HepG2 (cell line): ENCODE results near the gene DNASE2B. TPM values are rescaled to one million over a fixed set of nuclear protein-coding genes. Genes with fewer than 3 reads are reported as not detected.

ENCODE experiments used
- ATAC-seq: fragments of 200-7000 bp; cut with Tn5 transposase; 3 replicates; pipeline ENCODE4 v1.9.1; 2020; ENCODE audit warnings: mild to moderate bottlenecking, moderate library complexity
- BruUV-seq: library from RNA; stranded (reverse); fragments of 400-500 nt; replicated peaks from 2 replicates; lab custom pipeline; 2021; lab: Mats Ljungman, UMichigan
- CTCF ChIA-PET: fragments of 300-600 bp; formaldehyde crosslinking; extraction: SDS; loops from one replicate; lab custom pipeline; 2021; ENCODE audit warnings: low total read pairs, inconsistent platforms, low intra/inter-chr PET ratio; lab: Yijun Ruan, JAX
- POLR2A ChIA-PET: fragments of 350-600 bp; sonication (Branson Sonifier 250); formaldehyde crosslinking; loops from one replicate; lab custom pipeline; 2020; ENCODE audit warnings: antibody characterized with exemption, inconsistent platforms; lab: Yijun Ruan, JAX
- DNase-seq: peaks from one replicate; pipeline ENCODE4 v3.0.0-alpha.2; 2015; ENCODE audit warnings: low spot score
- FAIRE-seq: peaks from 3 replicates; lab custom pipeline; 2011; peaks lifted over from hg19 to GRCh38; lab: Jason Lieb, UNC
- H2AFZ ChIP-seq: one replicate; pipeline ENCODE4 v1.6.1; 2011; ENCODE audit warnings: low read length, inconsistent platforms
- H3K27ac ChIP-seq: fragments of 300-600 bp; 3 replicates; pipeline ENCODE4 v1.8.0; 2011; ENCODE audit warnings: mixed run types, mild to moderate bottlenecking, mixed read lengths, low read length, inconsistent platforms; ENCODE audit not compliant: insufficient read depth; ENCODE audit errors: extremely low read length
- H3K27me3 ChIP-seq, 2 experiments: fragments of 200-600 bp in 1 of 2; 2 replicates in 1 of 2; 3 replicates in 1 of 2; pipeline versions ENCODE4 v1.6.0 to v1.8.0; 2011; ENCODE audit warnings: low read length in 2 of 2, mild to moderate bottlenecking in 2 of 2, moderate library complexity in 2 of 2, inconsistent platforms in 1 of 2; ENCODE audit not compliant: insufficient read depth in 2 of 2, control insufficient read depth in 1 of 2
- H3K36me3 ChIP-seq, 2 experiments: fragments of 200-600 bp in 1 of 2; replicated peaks in 1 of 2; 2 replicates in 1 of 2; 3 replicates in 1 of 2; pipeline versions ENCODE4 v1.5.1 to v1.8.0; 2011; ENCODE audit warnings: low read length in 2 of 2, inconsistent platforms in 1 of 2; ENCODE audit not compliant: insufficient read depth in 2 of 2, control insufficient read depth in 1 of 2
- H3K4me1 ChIP-seq: 2 replicates; pipeline ENCODE4 v1.5.1; 2012; ENCODE audit warnings: low read length, inconsistent platforms; ENCODE audit not compliant: insufficient read depth
- H3K4me2 ChIP-seq: 2 replicates; pipeline ENCODE4 v1.6.0; 2011; ENCODE audit warnings: low read depth, low read length, inconsistent platforms
- H3K4me3 ChIP-seq, 3 experiments: fragments of 200-600 bp in 1 of 3; sonication (generic), shearing (Covaris generic) in 1 of 3; replicated peaks in 1 of 3; 2 replicates each; pipeline ENCODE4 v1.5.1; 2011 to 2016; ENCODE audit warnings: low read length in 3 of 3, inconsistent platforms in 2 of 3, low read depth in 2 of 3, mild to moderate bottlenecking in 2 of 3, control low read depth in 1 of 3, mixed read lengths in 1 of 3; ENCODE audit not compliant: insufficient read depth in 1 of 3
- H3K79me2 ChIP-seq: one replicate; pipeline ENCODE4 v1.6.1; 2011; ENCODE audit warnings: low read length, inconsistent platforms; ENCODE audit not compliant: insufficient read depth
- H3K9ac ChIP-seq: 2 replicates; pipeline ENCODE4 v1.6.0; 2011; ENCODE audit warnings: mild to moderate bottlenecking, low read depth, low read length, inconsistent platforms; ENCODE audit not compliant: insufficient read depth
- H3K9me3 ChIP-seq: 2 replicates; pipeline ENCODE4 v1.5.1; 2012; ENCODE audit warnings: mild to moderate bottlenecking, low read length
- H4K20me1 ChIP-seq: 2 replicates; pipeline ENCODE4 v1.6.0; 2011; ENCODE audit warnings: inconsistent platforms, mild to moderate bottlenecking, low read length, moderate library complexity; ENCODE audit not compliant: insufficient read depth
- HNF4G ChIP-seq, 2 experiments: sonication (generic) in 1 of 2; formaldehyde crosslinking in 1 of 2; IDR thresholded peaks; 2 replicates each; pipeline versions ENCODE4 v1.4.0 to v1.6.1; 2011 to 2020; ENCODE audit warnings: borderline replicate concordance in 2 of 2, low read depth in 2 of 2, mild to moderate bottlenecking in 2 of 2, low read length in 1 of 2, missing genetic modification reagents in 1 of 2, moderate library complexity in 1 of 2
- MYC ChIP-seq: sonication (generic); formaldehyde crosslinking; IDR thresholded peaks from 2 replicates; pipeline ENCODE4 v1.9.0; 2021; ENCODE audit warnings: missing genetic modification reagents, borderline replicate concordance
- NFKBIZ ChIP-seq: IDR thresholded peaks from 2 replicates; pipeline ENCODE4 v1.6.1; 2018; ENCODE audit warnings: missing genetic modification reagents, missing compliant biosample characterization
- SP5 ChIP-seq: IDR thresholded peaks from 2 replicates; pipeline ENCODE4 v1.6.1; 2016; ENCODE audit warnings: low read depth, borderline replicate concordance
- SYNCRIP ChIP-seq: fragments of 200-400 bp; formaldehyde crosslinking; IDR thresholded peaks from 2 replicates; pipeline ENCODE4 v1.6.1; 2018; ENCODE audit warnings: mild to moderate bottlenecking, low read depth, low read length; ENCODE audit not compliant: insufficient read depth
- WGBS: methylation state at CpG from one replicate; pipeline ENCODE4 v1.1.6; 2017; ENCODE audit warnings: low lambda C conversion rate; 5-methylcytosine and 5-hydroxymethylcytosine counted together
- in situ Hi-C: cut with HindIII; loops from 2 replicates; pipeline ENCODE4 v1.10.0; 2017; ENCODE audit warnings: low pct_unique_long_range_greater_than_20kb; ENCODE audit not compliant: extremely low pct_ligation_motif_present
- intact Hi-C: fragments of 100-400 bp; cut with micrococcal nuclease; formaldehyde crosslinking; loops from one replicate; pipeline ENCODE4 v1.10.0; 2022; ENCODE audit not compliant: unreplicated experiment
- polyA plus RNA-seq, 8 experiments: library from polyadenylated mRNA; depleted of rRNA in 3 of 8; stranded (reverse) in 7 of 8; unstranded in 1 of 8; fragments of >200 nt; fragmentation: Illumina TruSeq in 4 of 8; extraction: Trizol in 4 of 8; gene quantifications; 2 replicates each; pipeline versions ENCODE4 v1.2.1 to v1.2.3, GENCODE V29; 2011 to 2016; ENCODE audit warnings: low read depth in 4 of 8, missing spikeins in 1 of 8, mixed read lengths in 1 of 8; ENCODE audit not compliant: insufficient read depth in 1 of 8
- total RNA-seq, 5 experiments: library from RNA; depleted of rRNA; stranded (reverse); fragments of >200 nt; fragmentation: Illumina TruSeq; extraction: Trizol; gene quantifications; 2 replicates each; pipeline ENCODE4 v1.2.3, GENCODE V29; 2016; ENCODE audit warnings: low read depth in 1 of 5
- TF ChIP-seq, protein P1 (sequence below): sonication (generic); formaldehyde crosslinking; IDR thresholded peaks from 2 replicates; pipeline ENCODE4 v1.9.0; 2022; ENCODE audit warnings: low read depth, missing genetic modification reagents
- TF ChIP-seq, protein P2 (sequence below): sonication (generic); formaldehyde crosslinking; conservative IDR thresholded peaks from 2 replicates; pipeline ENCODE4 v1.4.0; 2020; ENCODE audit warnings: missing genetic modification reagents
- TF ChIP-seq, protein P3 (sequence below): sonication (generic); formaldehyde crosslinking; IDR thresholded peaks from 2 replicates; pipeline ENCODE4 v1.5.0; 2020; ENCODE audit warnings: missing genetic modification reagents

DNASE2B gene
- total and polyA plus RNA-seq, 2 of the 13 experiments (the other 11 are each of a cell fraction or from before 2014, with no cell fraction given): not detected

DNA sequence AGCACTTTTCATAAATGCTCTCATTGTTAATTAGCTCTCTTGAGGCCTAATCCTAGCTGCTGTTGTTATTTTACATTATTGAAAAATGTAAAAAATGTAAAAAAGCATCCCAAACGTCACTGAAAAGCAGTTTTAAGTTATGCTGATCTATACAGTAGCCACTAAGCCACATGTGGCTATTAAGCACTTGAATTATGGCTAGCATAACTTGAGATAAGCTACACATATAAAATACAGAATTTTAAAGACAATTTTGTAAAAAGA lies 18.4 kb upstream of the DNASE2B start:
- no peak overlapping the region for H3K4me3 ChIP-seq
- H3K36me3 ChIP-seq: no peaks in the 10 kb centered on the region
- DNase-seq (no peak), ATAC-seq (no peak)
- H2AFZ ChIP-seq: no peak overlapping the region
- CTCF ChIA-PET: no interaction called here
- H3K27me3 ChIP-seq: no peaks in the 10 kb centered on the region
- no peaks in the 10 kb centered on the region for H3K79me2 ChIP-seq
- 0% methylated on average over 1 of the region's 1 CpG for WGBS
- H3K4me1 ChIP-seq: no peaks in the 10 kb centered on the region
- H3K27ac ChIP-seq: no peak overlapping the region
- POLR2A ChIA-PET: no interaction called here
- H3K9ac ChIP-seq: no peak overlapping the region
- no peak for TF ChIP-seq NFKBIZ
- TF ChIP-seq HNF4G (IDR thresholded peaks at IDR 0.05; ENCODE audit: borderline replicate concordance, low read depth, low read length): no peak
- no peak for TF ChIP-seq HNF4G (CRISPR knock-in tag; IDR thresholded peaks at IDR 0.05; ENCODE audit: borderline replicate concordance, low read depth)
- TF ChIP-seq, all 625 proteins: peak for 0
- intact Hi-C loops (no loop called here), in situ Hi-C loops (no loop called here)
- no peaks in the 10 kb centered on the region for H3K9me3 ChIP-seq
- H4K20me1 ChIP-seq: no peaks in the 10 kb centered on the region
- no peak for FAIRE-seq
- H3K4me2 ChIP-seq: no peak overlapping the region
- BruUV-seq: no TSS peak

DNA sequence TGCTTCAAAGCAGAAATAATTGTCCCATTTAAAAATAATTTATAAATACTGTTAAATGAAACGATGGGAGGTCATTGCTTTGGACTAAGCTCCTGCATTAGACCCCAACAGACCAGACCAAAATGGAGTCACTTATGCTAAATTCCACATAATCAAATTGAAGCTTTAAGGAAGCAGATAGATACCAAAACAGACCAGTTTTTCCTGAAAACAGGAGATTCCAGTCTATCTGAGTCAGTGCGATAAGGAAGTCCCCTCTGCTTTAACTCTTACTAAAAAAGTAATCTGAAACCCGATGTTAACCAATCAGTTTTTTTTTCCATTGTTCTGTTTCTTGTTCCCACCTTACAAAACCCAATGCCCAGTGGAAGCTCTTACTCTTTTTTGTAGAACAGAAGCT lies 16.2 kb upstream of the DNASE2B start:
- CTCF ChIA-PET: no interaction called here
- Histone ChIP-seq H3K9me3 (no peaks in the 10 kb centered on the region), H3K27me3 (0 out of 5 replicates have a peak, but pooled peaks cover 0 to 3% of the 10 kb centered on the region in 2 experiments), H2AFZ (no peak overlapping the region), H3K4me2 (no peak overlapping the region), H3K4me1 (no peaks in the 10 kb centered on the region), H3K79me2 (no peaks in the 10 kb centered on the region), H3K27ac (no peak overlapping the region), H3K9ac (no peak overlapping the region), H3K4me3 (no peak overlapping the region), H3K36me3 (no peaks in the 10 kb centered on the region), H4K20me1 (no peaks in the 10 kb centered on the region)
- FAIRE-seq (no peak), ATAC-seq (no peak), DNase-seq (no peak)
- POLR2A ChIA-PET: no interaction called here
- TF ChIP-seq MYC (CRISPR knock-in tag) (no peak), SP5 (CRISPR knock-in tag) (no peak), SYNCRIP (no peak)
- TF ChIP-seq, protein P1, sequence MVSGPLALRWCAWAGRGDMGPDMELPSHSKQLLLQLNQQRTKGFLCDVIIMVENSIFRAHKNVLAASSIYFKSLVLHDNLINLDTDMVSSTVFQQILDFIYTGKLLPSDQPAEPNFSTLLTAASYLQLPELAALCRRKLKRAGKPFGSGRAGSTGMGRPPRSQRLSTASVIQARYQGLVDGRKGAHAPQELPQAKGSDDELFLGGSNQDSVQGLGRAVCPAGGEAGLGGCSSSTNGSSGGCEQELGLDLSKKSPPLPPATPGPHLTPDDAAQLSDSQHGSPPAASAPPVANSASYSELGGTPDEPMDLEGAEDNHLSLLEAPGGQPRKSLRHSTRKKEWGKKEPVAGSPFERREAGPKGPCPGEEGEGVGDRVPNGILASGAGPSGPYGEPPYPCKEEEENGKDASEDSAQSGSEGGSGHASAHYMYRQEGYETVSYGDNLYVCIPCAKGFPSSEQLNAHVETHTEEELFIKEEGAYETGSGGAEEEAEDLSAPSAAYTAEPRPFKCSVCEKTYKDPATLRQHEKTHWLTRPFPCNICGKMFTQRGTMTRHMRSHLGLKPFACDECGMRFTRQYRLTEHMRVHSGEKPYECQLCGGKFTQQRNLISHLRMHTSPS (CRISPR knock-in tag): no peak
- TF ChIP-seq, protein P2, sequence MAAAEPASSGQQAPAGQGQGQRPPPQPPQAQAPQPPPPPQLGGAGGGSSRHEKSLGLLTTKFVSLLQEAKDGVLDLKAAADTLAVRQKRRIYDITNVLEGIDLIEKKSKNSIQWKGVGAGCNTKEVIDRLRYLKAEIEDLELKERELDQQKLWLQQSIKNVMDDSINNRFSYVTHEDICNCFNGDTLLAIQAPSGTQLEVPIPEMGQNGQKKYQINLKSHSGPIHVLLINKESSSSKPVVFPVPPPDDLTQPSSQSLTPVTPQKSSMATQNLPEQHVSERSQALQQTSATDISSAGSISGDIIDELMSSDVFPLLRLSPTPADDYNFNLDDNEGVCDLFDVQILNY: no peak
- TF ChIP-seq, protein P3, sequence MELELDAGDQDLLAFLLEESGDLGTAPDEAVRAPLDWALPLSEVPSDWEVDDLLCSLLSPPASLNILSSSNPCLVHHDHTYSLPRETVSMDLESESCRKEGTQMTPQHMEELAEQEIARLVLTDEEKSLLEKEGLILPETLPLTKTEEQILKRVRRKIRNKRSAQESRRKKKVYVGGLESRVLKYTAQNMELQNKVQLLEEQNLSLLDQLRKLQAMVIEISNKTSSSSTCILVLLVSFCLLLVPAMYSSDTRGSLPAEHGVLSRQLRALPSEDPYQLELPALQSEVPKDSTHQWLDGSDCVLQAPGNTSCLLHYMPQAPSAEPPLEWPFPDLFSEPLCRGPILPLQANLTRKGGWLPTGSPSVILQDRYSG (CRISPR knock-in tag): no peak
- BruUV-seq: no TSS peak
- intact Hi-C loops: no loop called here
- 26% methylated on average over 3 of the region's 3 CpGs for WGBS
- in situ Hi-C loops: no loop called here
